ENCODE data around the gene OR3A3. TPM values are rescaled to one million over a fixed set of nuclear protein-coding genes. Genes with fewer than 3 reads are reported as not detected.
"Not testable (repeated sequence)": the region's sequence is repeated elsewhere in the genome, so short reads cannot be mapped to it uniquely, and the experiment has no call there.

OR3A3 gene
- polyA plus RNA-seq (2013, experiment 1 of 2; ENCODE audit: insufficient read length) = 0.12 TPM
- polyA plus RNA-seq (2013, experiment 2 of 2; ENCODE audit: insufficient read length) = not detected

DNA sequence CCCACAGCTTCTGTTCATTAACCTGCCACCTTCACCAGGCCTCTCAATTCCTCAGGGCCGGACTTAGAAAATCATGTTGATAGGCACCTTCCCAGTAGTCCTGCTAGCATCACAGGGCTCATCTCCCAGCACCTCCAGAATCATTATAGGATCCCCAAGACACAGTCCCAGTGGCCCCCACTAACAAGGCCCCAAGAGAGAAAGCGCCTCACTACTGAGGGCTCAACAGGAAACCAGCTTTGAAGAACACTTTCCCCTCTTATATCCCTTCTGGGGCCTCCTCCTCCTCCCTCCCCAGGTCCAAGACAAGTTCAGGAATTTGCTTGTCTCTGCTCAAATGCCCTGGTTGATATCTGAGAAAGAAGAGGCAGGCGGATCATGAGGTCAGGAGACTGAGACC is at the start of gene OR3A3:
Gene OR3A3 (plus strand): TSS at position 301 of the 400 bp plus-strand sequence.
- no peak for DNase-seq

DNA sequence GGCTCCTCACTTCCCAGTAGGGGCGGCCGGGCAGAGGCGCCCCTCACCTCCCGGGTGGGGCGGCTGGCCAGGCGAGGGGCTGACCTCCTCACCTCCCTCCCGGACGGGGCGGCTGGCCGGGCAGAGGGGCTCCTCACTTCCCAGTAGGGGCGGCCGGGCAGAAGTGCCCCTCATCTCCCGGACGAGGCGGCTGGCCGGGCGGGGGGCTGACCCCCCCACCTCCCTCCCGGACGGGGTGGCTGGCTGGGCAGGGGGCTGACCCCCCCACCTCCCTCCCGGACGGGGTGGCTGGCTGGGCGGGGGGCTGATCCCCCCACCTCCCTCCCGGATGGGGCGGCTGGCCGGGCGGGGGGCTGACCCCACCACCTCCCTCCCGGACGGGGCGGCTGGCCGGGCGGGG is 40.0 kb upstream of the OR3A3 start:
- DNase-seq = not testable (repeated sequence)

DNA sequence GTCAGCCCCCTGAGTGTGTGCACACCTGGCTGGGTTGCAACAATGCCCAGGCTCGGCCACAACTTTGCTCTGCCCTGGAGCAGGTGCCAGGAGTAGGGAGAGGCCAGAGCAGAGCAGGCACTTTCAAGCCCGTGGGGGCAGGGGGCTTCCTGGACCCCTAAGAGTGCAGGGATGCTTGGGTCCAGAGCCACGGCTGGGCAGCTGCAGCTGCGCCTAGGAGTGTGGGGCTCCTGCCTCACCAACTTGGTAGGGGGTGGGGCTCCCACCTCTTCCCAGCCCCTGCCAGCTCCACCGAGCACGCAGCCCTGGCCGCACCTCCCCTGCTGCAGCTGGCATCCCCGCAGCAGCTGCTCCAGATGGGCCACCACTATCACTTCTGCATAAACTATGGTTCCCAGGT is 32.8 kb upstream of the OR3A3 start:
- no peak for DNase-seq

DNA sequence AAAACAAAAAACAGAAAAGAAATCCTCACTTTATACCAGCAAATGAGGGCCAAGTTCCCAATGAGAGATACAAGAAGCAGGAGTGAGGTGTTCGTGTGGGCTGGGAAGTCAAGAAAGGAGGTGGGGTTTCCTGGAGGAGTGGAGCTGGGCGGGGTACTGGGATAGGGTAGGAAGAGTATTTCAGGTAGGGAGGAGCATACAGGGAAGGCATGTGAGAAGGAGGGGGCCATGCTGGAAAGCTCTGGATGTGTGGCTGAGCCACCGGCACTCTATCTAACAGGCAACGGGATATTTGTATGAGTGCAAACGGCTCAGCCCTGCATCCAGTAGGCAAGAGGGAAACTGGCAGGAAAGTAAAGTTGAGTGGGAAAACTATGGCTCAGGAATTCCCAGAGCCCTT is 29.2 kb upstream of the OR3A3 start:
- no peak for DNase-seq

DNA sequence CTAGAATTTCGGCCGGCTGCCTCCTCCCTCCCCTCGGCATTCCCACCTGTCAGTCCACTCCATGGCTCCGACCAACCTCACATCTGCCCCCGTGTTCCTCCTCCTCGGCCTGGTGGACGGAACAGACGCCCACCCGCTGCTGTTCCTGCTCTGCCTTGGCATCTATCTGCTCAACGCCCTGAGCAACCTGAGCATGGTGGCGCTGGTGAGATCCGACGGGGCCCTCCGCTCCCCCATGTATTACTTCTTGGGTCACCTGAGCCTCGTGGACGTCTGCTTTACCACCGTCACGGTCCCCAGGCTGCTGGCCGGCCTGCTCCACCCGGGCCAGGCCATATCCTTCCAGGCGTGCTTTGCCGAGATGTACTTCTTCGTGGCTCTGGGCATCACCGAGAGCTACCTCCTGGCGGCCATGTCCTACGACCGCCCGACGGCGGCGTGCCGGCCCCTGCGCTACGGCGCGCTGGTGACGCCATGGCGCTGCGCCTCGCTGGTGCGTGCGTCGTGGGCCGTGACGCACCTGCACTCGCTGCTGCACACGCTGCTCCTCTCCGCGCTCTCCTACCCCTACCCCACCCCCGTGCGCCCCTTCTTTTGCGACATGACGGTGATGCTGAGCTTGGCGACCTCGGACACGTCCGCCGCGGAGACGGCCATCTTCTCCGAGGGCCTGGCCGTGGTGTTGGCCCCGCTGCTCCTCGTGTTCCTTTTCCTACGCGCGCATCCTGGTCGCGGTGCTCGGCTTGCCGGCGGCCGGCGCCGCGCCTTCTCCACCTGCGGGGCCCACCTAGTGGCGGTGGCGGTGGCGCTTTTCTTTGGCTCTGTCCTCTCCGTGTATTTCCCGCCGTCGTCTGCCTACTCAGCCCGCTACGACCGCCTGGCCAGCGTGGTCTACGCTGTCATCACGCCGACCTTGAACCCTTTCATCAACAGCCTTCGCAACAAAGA is 25.0 kb upstream of the OR3A3 start, which contains the start of gene OR3A2:
Gene OR3A2 (minus strand): TSS at position 440 of the 948 bp plus-strand sequence.
- no peak for DNase-seq

DNA sequence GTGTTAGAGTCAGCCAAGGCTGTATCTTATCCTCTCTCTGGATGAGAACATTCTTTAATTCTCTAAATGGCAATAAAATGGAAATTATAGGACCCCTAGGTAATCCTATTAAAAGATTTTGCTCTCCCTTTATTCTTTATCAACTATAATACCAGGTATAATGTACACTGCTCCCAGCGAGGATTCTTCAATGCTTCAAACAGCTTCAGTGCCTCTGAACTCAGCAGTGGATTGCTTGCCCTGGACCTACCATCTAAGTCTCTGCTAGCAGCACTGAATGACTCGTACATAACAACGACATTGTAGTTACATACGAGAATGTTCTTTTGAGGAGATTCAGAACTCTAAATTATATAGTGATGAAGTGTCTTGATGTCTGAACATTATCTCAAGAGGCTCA is 21.4 kb upstream of the OR3A3 start:
- no peak for DNase-seq

DNA sequence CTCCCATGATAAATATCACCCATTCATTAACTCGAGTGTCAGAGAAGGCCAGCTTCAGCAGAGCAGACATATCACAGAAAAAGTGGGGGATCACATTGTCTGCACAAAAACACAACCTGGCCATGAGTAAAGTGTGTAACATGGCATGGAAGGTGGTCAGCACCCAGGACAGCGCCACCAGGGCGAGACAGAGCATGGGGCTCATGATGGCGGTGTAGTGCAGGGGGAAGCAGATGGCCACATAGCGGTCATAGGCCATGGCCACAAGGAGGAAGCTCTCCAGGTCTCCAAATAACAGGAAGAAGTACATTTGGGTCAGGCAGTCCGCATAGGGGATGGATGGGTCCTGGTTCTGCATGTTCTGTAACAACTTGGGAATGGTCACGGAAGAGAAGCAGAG is 13.4 kb upstream of the OR3A3 start:
- not testable (repeated sequence) for DNase-seq

DNA sequence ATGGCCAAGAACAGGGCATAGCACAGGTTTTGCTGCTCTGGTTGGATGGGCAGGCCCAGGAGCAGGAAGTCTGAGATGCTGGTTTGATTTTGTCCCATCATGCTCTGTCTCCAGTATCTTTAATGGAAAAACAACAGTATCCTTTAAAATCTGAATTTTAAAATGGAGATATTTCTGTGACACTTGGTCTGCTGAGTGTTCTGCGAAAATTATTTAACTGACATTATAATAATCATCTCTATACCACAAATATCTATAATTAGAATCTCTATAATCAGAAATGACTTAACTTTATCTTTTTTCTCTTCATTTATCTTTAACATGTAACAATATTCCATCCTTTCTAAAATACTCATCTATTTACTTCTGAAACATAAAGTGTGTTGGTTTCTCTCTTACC is 12.9 kb upstream of the OR3A3 start, which contains the start of gene OR1E1:
Gene OR1E1 (minus strand): TSS at position 101 of the 400 bp plus-strand sequence. CDS start 0 bp downstream, at position 101.
- no peak for DNase-seq

DNA sequence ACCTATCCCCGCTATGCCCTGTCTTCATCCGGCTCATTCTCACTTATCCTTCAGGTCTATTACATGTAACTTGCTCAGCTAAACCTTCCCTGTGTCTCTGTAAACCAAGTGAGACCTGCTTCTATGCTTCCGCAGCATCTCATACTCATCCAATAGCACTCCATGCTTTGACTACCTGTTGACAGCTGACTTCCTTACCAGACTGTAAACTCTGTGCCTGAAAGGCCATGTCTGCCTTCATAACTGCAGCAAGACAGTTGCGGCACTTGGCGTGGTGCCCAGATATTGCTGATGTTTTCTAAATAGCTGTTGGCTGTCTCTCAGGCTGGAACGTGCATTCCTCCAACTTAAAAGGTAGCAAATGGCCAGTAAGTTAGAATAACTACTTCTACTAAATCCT is 11.1 kb upstream of the OR3A3 start:
- DNase-seq = no peak

DNA sequence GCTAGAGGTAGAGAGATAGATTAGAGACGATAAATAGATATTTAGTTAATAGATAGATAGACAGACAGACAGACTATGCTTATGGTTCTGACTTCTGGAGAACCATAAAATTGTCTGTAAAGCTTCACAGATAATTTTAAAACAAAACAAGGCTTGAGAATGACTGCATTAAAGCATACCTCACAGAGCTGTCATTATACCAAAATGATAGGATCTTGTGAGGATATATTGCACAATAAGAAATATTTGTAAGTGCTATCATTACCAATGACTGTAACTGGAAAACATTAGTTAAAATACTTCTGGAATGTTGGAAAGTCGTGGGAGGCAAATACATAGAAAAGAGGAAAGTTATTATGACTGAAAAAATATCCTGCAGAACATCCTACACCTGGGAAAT is 9.4 kb upstream of the OR3A3 start:
- DNase-seq = no peak

DNA sequence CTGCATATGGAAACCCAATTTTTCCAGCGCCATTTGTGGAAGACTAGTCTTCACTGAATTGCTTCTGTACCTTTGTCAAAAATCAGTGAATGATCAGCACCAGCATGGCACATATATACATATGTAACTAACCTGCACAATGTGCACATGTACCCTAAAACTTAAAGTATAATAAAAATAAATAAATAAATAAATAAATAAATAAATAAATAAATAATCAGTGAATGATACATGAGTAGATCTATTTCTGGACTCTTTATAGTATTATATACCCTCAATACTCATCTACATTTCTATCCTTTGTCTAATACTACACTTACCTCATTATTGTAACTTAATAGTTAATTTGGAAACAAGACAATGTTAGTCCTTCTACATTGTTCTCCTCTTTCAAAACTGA is 7.3 kb upstream of the OR3A3 start:
- not testable (repeated sequence) for DNase-seq

DNA sequence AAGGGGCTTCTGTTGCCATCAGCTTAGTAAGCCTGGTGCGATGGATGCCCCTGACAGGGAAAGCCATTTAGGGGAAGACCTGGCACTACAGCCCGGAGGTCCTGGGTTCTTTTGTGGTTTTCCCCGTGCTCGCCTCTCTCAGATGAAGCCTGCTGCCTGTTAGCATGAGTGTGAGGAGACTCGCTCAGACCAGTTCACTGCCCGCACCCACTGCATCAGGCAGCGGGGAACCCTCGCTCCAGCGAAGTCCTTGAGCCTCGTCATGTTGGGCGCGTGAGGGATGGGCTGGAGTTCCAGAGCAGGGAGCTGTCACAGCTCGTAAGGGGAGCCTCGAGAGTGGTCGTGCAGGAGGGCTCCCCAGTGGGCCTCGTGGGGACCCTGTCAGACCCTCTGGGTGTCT is 1.0 kb downstream of the OR3A3 start:
- DNase-seq = not testable (repeated sequence)

DNA sequence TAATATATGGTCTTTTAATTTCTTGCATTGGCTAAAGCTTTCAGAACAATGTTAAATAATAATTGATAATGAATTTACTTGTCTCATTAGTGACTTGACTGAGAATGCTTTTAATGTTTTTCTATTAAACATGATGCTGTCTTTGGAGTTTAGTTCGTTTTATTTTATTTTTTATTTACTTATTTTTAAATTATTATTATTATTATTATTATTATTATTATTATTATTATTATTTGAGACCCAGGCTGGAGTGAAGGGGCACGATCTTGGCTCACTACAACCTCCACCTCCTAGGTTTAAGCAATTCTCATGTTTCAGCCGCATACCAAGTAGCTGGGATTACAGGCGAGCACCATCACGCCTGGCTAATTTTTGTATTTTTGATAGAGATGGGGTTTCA is 4.4 kb downstream of the OR3A3 start:
- DNase-seq = no peak

DNA sequence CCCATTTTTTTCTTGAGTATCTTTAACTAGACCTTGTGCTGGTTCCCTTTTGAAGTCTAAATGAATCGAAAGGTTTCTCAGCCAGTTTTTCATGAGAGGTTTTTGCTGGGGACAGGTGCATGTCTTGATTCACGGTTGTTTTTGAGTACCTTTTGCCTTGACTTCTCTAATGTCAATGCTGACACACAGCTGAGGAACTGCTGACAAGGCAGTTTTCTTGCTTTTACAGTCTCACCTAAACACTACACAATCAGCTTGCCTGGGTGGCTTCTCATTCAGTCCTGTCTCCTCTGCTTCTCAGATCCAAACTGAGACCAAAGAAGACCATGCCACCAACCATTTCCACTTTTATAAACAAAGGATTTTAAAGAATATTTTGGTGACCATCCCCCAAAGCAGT is 7.1 kb downstream of the OR3A3 start:
- no peak for DNase-seq

DNA sequence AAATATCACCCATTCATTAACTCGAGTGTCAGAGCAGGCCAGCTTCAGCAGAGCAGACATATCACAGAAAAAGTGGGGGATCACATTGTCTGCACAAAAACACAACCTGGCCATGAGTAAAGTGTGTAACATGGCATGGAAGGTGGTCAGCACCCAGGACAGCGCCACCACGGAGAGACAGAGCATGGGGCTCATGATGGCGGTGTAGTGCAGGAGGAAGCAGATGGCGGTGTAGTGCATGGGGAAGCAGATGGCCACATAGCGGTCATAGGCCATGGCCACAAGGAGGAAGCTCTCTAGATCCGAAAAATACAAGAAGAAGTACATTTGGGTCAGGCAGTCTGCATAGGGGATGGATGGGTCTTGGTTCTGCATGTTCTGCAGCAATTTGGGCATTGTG is 22.0 kb downstream of the OR3A3 start:
- not testable (repeated sequence) for DNase-seq

DNA sequence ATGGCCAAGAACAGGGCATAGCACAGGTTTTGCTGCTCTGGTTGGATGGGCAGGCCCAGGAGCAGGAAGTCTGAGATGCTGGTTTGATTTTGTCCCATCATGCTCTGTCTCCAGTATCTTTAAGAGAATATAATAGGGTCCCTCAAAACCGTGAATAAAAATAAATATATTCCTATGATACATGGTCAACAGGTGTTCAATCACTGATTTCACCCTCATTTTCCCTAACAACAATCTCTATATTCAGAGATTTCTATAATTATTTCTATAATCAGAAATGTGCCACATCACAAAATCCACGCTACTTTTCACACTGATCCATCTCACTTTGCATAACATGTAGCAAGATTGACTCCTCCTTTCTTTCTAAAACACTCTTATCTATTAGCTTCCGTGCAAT is 22.6 kb downstream of the OR3A3 start, which contains the start of gene OR1E2:
Gene OR1E2 (minus strand): TSS at position 101 of the 400 bp plus-strand sequence. CDS start 0 bp downstream, at position 101.
- no peak for DNase-seq

DNA sequence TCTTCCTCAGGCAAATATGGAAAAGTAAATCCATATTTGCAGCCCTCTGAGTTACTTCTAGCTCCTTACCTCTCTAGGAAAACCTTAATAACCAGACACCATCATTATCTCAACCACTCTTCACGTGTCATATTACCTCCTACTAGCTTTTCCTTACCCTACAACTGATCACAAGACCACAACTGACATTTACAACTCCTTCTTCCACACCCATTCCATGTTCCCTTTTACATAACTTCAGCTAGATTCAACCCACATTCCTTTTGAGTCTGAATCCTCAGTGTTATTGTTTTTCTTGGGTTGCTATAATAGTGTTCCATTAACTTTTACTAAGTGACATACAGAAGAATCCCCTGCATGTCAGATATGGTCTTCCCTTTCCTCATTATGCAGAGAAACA is 27.2 kb downstream of the OR3A3 start:
- no peak for DNase-seq

DNA sequence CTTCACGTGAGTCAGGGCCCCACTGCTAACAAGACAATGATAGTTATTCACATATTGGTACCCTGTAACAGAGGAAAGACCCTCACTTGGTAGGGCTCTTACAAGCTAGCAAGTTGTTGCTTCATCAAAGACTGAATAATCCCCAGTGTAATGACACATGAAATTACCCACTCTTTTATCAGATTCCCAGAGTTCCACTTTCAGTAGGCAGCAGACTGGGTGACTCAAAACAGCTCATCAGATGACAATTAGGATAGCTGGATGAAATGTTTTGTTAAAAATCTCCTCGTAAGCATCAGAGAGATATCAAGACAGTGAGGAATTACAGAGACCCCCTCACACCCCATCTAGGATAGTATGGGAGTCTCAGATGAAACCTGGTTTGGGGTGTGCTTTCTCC is 29.3 kb downstream of the OR3A3 start:
- DNase-seq = no peak

DNA sequence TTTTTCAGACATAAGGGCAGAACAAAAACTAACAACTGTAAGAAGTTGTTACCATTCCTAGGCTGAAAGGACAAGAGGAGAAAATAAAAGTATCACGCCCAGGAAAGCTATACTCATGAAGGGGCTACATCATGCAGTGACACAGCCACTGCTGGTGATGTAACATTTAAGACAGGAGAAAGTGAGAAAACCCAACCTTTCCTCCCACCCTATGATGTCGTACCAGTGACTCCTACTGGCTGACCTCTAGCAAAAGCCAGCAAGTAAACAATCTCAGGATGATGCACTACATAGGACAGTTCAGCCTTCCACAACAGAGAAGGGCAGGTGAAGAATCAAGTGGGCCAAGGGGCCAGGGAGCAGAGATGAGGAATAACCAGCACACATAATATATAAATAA is 36.5 kb downstream of the OR3A3 start:
- DNase-seq = no peak

DNA sequence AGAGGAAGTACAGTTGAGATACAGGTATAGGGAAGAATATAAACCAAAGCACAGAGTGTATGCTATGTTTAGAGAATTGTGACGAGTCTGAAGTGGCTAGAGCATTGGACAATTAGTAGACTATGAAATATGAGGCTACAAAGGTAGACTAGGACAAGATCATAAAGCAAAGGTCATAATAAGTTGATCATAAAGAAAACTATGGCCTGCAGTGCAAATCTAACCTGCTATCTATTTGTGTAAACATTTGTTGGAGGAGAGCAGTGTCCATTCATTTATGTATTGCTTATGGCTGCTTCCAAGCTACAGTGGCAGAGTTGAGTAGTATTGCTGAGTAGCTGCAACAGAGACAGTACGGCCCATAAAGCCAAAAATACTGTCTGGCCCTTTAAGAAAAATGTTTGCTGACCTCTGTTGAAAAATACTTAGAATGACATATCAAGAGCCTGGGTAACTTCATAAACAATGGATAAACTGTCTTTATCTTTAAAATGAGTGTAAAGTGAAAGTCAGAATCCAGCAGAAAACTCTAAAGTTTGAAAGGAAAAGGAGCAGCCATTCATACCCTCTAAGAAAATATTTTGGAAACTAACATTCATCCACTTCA is 37.0 kb downstream of the OR3A3 start:
- no peak for DNase-seq

DNA sequence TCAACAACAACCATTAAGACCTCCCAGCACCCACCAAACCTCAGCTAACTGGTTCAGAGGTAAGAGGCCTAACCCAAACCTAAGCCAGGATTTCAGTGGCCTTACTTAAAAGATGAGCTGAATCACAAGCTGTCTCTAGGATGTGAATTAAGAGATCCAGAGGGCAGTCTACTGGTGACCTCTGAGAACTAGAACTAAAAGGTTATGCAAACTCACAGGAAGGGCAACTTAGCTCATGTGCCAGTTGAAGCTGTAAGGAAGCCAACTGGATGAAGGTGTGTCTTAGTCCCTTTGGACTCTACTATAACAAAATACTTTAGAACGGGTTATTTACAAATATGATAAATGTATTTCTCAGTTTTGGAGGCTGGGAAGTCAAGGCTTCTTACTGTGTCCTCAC is 55.2 kb downstream of the OR3A3 start:
- not testable (repeated sequence) for DNase-seq

DNA sequence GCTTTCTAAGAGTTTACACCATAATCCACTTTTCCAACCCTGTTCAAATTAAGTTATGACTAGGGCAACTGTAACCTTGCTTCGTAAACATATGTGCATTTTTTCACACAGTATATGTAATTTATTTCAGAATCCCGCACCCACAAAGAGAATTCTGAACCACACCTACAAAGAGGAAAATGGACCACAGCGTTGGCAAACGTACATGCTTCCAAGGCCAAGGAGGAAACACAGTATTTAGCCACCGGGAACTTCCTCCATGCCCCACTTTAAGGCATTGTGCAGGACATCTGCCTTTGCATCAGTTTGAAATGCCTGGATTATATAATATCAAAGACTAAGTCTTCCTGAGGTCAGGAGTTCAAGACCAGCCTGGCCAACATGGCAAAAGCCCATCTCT is 58.4 kb downstream of the OR3A3 start:
- no peak for DNase-seq

DNA sequence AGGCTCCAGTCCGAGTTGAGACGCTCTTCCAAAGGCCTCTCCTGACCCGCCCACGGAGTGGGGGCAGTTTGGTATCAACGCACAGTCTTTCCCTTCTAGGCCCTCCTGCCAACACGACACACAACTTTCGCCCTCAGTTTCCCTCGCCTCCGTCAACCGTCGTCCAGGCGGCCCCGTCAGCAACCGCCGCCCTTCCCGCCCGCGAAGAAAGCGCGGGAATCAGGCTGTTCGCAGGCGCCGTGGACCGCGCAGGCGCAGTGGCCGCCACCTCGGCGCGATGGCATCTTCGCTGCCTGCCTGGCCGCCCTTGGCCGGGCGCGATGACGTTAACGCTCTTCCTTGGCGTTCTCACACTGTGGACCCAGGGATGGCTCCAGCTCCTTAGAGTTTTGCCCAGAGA is 60.4 kb downstream of the OR3A3 start, which contains the start of gene SPATA22:
Gene SPATA22 (minus strand): TSS at position 221 of the 400 bp plus-strand sequence. CDS start 2,494 bp downstream, outside the sequence.
- no peak for DNase-seq
